H1 (cell line): Measurements from ENCODE around the gene DPYD. TPM values are rescaled to one million over a fixed set of nuclear protein-coding genes. Genes with fewer than 3 reads are reported as not detected.

Source experiments
- CTCF ChIA-PET: fragments of 300-600 bp; sonication (Branson Sonifier 250); formaldehyde crosslinking; loops from one replicate; lab custom pipeline; 2021; ENCODE audit not compliant: partially characterized antibody; lab: Charles Lee
- POLR2A ChIA-PET: fragments of 300-600 bp; sonication (Branson Sonifier 250); formaldehyde crosslinking; loops from one replicate; lab custom pipeline; 2021; ENCODE audit warnings: inconsistent platforms; ENCODE audit not compliant: partially characterized antibody; lab: Charles Lee
- DNase-seq, 2 experiments: peaks; one replicate each; pipeline versions ENCODE4 v3.0.0 to v3.0.0-alpha.2; 2010 to 2022; ENCODE audit warnings: low spot score in 2 of 2, low read depth in 1 of 2, mixed read lengths in 1 of 2
- FAIRE-seq: peaks from 2 replicates; lab custom pipeline; 2011; peaks lifted over from hg19 to GRCh38; lab: Jason Lieb, UNC
- H2AFZ ChIP-seq: 2 replicates; pipeline ENCODE4 v1.8.1; 2012; ENCODE audit warnings: low read length, inconsistent platforms
- H2AK5ac ChIP-seq: 2 replicates; pipeline ENCODE4 v1.6.1; 2013; ENCODE audit warnings: low read depth, low read length
- H2BK120ac ChIP-seq: replicated peaks from 2 replicates; pipeline ENCODE3; 2013; ENCODE audit warnings: low read depth, low read length, inconsistent platforms
- H2BK12ac ChIP-seq: 2 replicates; pipeline ENCODE4 v1.6.1; 2013; ENCODE audit warnings: low read depth, low read length
- H2BK15ac ChIP-seq: 2 replicates; pipeline ENCODE4 v1.6.1; 2013; ENCODE audit warnings: low read length
- H2BK20ac ChIP-seq: 2 replicates; pipeline ENCODE4 v1.6.1; 2013; ENCODE audit warnings: low read length
- H2BK5ac ChIP-seq: 2 replicates; pipeline ENCODE4 v1.6.1; 2013; ENCODE audit warnings: low read depth, low read length
- H3K14ac ChIP-seq: 2 replicates; pipeline ENCODE4 v1.6.1; 2013; ENCODE audit warnings: inconsistent platforms; ENCODE audit not compliant: insufficient read length
- H3K18ac ChIP-seq: 2 replicates; pipeline ENCODE4 v1.6.1; 2013; ENCODE audit warnings: low read length; ENCODE audit errors: extremely low read depth
- H3K23ac ChIP-seq: 2 replicates; pipeline ENCODE4 v1.6.1; 2013; ENCODE audit warnings: inconsistent platforms; ENCODE audit not compliant: insufficient read length
- H3K23me2 ChIP-seq: 2 replicates; pipeline ENCODE4 v1.6.1; 2013; ENCODE audit warnings: low read depth, low read length
- H3K27ac ChIP-seq: 2 replicates; pipeline ENCODE4 v1.6.1; 2011; ENCODE audit warnings: low read depth, low read length, inconsistent platforms
- H3K27me3 ChIP-seq, 4 experiments: replicated peaks in 1 of 4; 1 replicate in 1 of 4; 2 replicates in 3 of 4; pipeline versions ENCODE4 v1.6.1 to v1.8.1; 2011 to 2013; ENCODE audit warnings: low read length in 3 of 4, mild to moderate bottlenecking in 3 of 4, inconsistent platforms in 2 of 4, mixed read lengths in 2 of 4, moderate library complexity in 1 of 4; ENCODE audit not compliant: control insufficient read depth in 3 of 4, insufficient read depth in 3 of 4; ENCODE audit errors: extremely low read depth in 1 of 4
- H3K36me3 ChIP-seq, 4 experiments: 2 replicates each; pipeline versions ENCODE4 v1.6.1 to v1.8.1; 2011 to 2013; ENCODE audit warnings: mild to moderate bottlenecking in 4 of 4, low read length in 3 of 4, moderate library complexity in 2 of 4, control low read depth in 1 of 4, inconsistent platforms in 1 of 4; ENCODE audit not compliant: insufficient read depth in 4 of 4, control insufficient read depth in 2 of 4
- H3K4ac ChIP-seq: replicated peaks from 2 replicates; pipeline ENCODE3; 2013; ENCODE audit warnings: low read length, low read depth, mixed read lengths, inconsistent platforms; ENCODE audit not compliant: insufficient read length
- H3K4me1 ChIP-seq, 4 experiments: replicated peaks in 1 of 4; 1 replicate in 1 of 4; 2 replicates in 3 of 4; pipeline versions ENCODE4 v1.6.1 to v1.8.1; 2011 to 2013; ENCODE audit warnings: low read length in 3 of 4, inconsistent platforms in 2 of 4, mixed read lengths in 1 of 4; ENCODE audit not compliant: insufficient read depth in 4 of 4, control insufficient read depth in 3 of 4
- H3K4me2 ChIP-seq, 2 experiments: 2 replicates each; pipeline versions ENCODE4 v1.6.1 to v1.8.1; 2011 to 2013; ENCODE audit warnings: low read depth in 2 of 2, low read length in 2 of 2, control low read depth in 1 of 2, inconsistent platforms in 1 of 2, mild to moderate bottlenecking in 1 of 2; ENCODE audit not compliant: insufficient read depth in 1 of 2
- H3K4me3 ChIP-seq, 4 experiments: fragments of 200-600, 300-600 bp in 1 of 4; sonication (generic), shearing (Covaris generic), sonication (Bioruptor Twin) in 1 of 4; 2 replicates each; pipeline versions ENCODE4 v1.5.1 to v1.8.1; 2011 to 2016; ENCODE audit warnings: low read length in 4 of 4, low read depth in 3 of 4, control low read depth in 2 of 4, inconsistent platforms in 2 of 4, mild to moderate bottlenecking in 2 of 4, mixed read lengths in 1 of 4, moderate library complexity in 1 of 4; ENCODE audit not compliant: insufficient read depth in 2 of 4; ENCODE audit errors: extremely low read depth in 1 of 4
- H3K56ac ChIP-seq: replicated peaks from 2 replicates; pipeline ENCODE3; 2013; ENCODE audit warnings: low read depth, mild to moderate bottlenecking, mixed read lengths, low read length, inconsistent platforms; ENCODE audit not compliant: insufficient read length
- H3K79me1 ChIP-seq: 2 replicates; pipeline ENCODE4 v1.6.1; 2013; ENCODE audit warnings: low read depth, low read length, control low read depth
- H3K79me2 ChIP-seq, 2 experiments: 2 replicates each; pipeline versions ENCODE4 v1.6.1 to v1.8.1; 2012 to 2013; ENCODE audit warnings: low read length in 2 of 2, mild to moderate bottlenecking in 2 of 2, inconsistent platforms in 1 of 2; ENCODE audit not compliant: insufficient read depth in 2 of 2, control insufficient read depth in 1 of 2
- H3K9ac ChIP-seq, 4 experiments: replicated peaks in 1 of 4; 1 replicate in 1 of 4; 2 replicates in 3 of 4; pipeline versions ENCODE4 v1.6.1 to v1.8.1; 2011 to 2013; ENCODE audit warnings: low read depth in 3 of 4, low read length in 3 of 4, control low read depth in 2 of 4, mild to moderate bottlenecking in 2 of 4, moderate library complexity in 2 of 4, inconsistent platforms in 1 of 4; ENCODE audit errors: extremely low read depth in 1 of 4
- H3K9me3 ChIP-seq, 2 experiments: 2 replicates each; pipeline versions ENCODE4 v1.6.1 to v1.8.1; 2012 to 2013; ENCODE audit warnings: mild to moderate bottlenecking in 2 of 2, moderate library complexity in 2 of 2, control low read depth in 1 of 2, inconsistent platforms in 1 of 2, low read depth in 1 of 2, low read length in 1 of 2, mixed read lengths in 1 of 2; ENCODE audit not compliant: insufficient read depth in 2 of 2
- H4K20me1 ChIP-seq, 2 experiments: replicated peaks in 1 of 2; 2 replicates each; pipeline versions ENCODE3 to v1.8.1; 2011 to 2013; ENCODE audit warnings: inconsistent platforms in 2 of 2, low read length in 2 of 2, mild to moderate bottlenecking in 1 of 2; ENCODE audit not compliant: insufficient read depth in 2 of 2, control insufficient read depth in 1 of 2
- H4K5ac ChIP-seq: 2 replicates; pipeline ENCODE4 v1.6.1; 2013; ENCODE audit warnings: low read length, low read depth, mixed read lengths, inconsistent platforms; ENCODE audit not compliant: insufficient read length
- H4K8ac ChIP-seq: 2 replicates; pipeline ENCODE4 v1.8.0; 2013; ENCODE audit warnings: mild to moderate bottlenecking, moderate library complexity, low read length, inconsistent platforms; ENCODE audit not compliant: insufficient read depth; ENCODE audit errors: extremely low read depth
- H4K91ac ChIP-seq: replicated peaks from 2 replicates; pipeline ENCODE3; 2013; ENCODE audit warnings: low read length, mixed read lengths, inconsistent platforms; ENCODE audit not compliant: insufficient read length
- CTCF ChIP-seq, 3 experiments: IDR thresholded peaks; 1 replicate in 2 of 3; 2 replicates in 1 of 3; pipeline versions ENCODE4 v1.5.1 to v1.6.1; 2011; ENCODE audit warnings: low read length in 3 of 3, mild to moderate bottlenecking in 3 of 3, inconsistent platforms in 2 of 3, low read depth in 1 of 3, moderate library complexity in 1 of 3; ENCODE audit not compliant: insufficient read depth in 1 of 3; ENCODE audit errors: control extremely low read depth in 1 of 3
- EGR1 ChIP-seq: IDR thresholded peaks from 2 replicates; pipeline ENCODE4 v1.6.1; 2011; ENCODE audit warnings: low read depth, low read length, borderline replicate concordance
- HDAC2 ChIP-seq, 2 experiments: fragments of 300-600 bp in 1 of 2; sonication (generic) in 1 of 2; IDR thresholded peaks; 2 replicates each; pipeline ENCODE4 v1.6.1; 2011 to 2012; ENCODE audit warnings: low read depth in 2 of 2, low read length in 2 of 2, mild to moderate bottlenecking in 2 of 2, moderate library complexity in 2 of 2, borderline replicate concordance in 1 of 2, inconsistent platforms in 1 of 2
- JUND ChIP-seq: IDR thresholded peaks from 2 replicates; pipeline ENCODE4 v1.6.1; 2011; ENCODE audit warnings: mild to moderate bottlenecking, improper control_type of control experiment, low read length
- NRF1 ChIP-seq: IDR thresholded peaks from 2 replicates; pipeline ENCODE4 v1.6.1; 2011; ENCODE audit warnings: mild to moderate bottlenecking, low read depth, low read length, improper control_type of control experiment
- SIRT6 ChIP-seq: IDR thresholded peaks from one replicate; pipeline ENCODE4 v1.7.1; 2012; ENCODE audit warnings: low read length, inconsistent platforms
- SP2 ChIP-seq: IDR thresholded peaks from 2 replicates; pipeline ENCODE4 v1.6.1; 2012; ENCODE audit warnings: mild to moderate bottlenecking, low read length, inconsistent platforms
- YY1 ChIP-seq: IDR thresholded peaks from 2 replicates; pipeline ENCODE4 v1.6.1; 2011; ENCODE audit warnings: low read depth, mild to moderate bottlenecking, low read length
- ZNF274 ChIP-seq: IDR thresholded peaks from 2 replicates; pipeline ENCODE4 v1.7.0; 2012; ENCODE audit warnings: low read length, borderline replicate concordance; ENCODE audit errors: extremely low read depth
- WGBS, 2 experiments: shearing (Covaris generic) in 1 of 2; methylation state at CpG; one replicate each; pipeline versions ENCODE4 v1.1.6 to v1.1.7; 2013 to 2015; ENCODE audit warnings: low lambda C conversion rate in 2 of 2, mixed read lengths in 2 of 2, inconsistent platforms in 1 of 2, low coverage in 1 of 2, missing lambda C conversion rate in 1 of 2; ENCODE audit not compliant: insufficient replicate concordance in 2 of 2, insufficient coverage in 1 of 2, insufficient read length in 1 of 2; ENCODE audit errors: extremely low coverage in 1 of 2, missing lambda C conversion rate in 1 of 2; 5-methylcytosine and 5-hydroxymethylcytosine counted together
- polyA plus RNA-seq, 7 experiments: library from polyadenylated mRNA; depleted of rRNA in 3 of 7; stranded (reverse) in 5 of 7; unstranded in 2 of 7; fragments of >200 nt in 5 of 7; fragments of 200-250 nt in 2 of 7; gene quantifications; 1 replicate in 5 of 7; 2 replicates in 1 of 7; 4 replicates in 1 of 7; pipeline versions ENCODE4 v1.2.1 to v1.2.3, GENCODE V29; 2011 to 2013; ENCODE audit warnings: missing spikeins in 2 of 7, mixed read lengths in 2 of 7
- total RNA-seq: library from RNA; stranded (reverse); fragmentation: NEBNext Ultra II Directional; extraction: Animal tissue kit (Norgen Biotek cat#: 25700); gene quantifications from 2 replicates; pipeline ENCODE4 v1.2.1, GENCODE V29; 2021

Gene DPYD
- total and polyA plus RNA-seq, 2 of the 8 experiments (the other 6 are each of a cell fraction or from before 2014, with no cell fraction given) = 0.29 to 0.73 TPM

GRCh38 chr1:97053268-97053667, 867.6 kb downstream of the DPYD start:
- no peak overlapping the region for H4K8ac ChIP-seq
- no peak overlapping the region for H2BK120ac ChIP-seq
- no peak overlapping the region for H2AK5ac ChIP-seq
- FAIRE-seq = no peak
- H3K23ac ChIP-seq = no peak overlapping the region
- H4K91ac ChIP-seq = no peak overlapping the region
- H2AFZ ChIP-seq = no peak overlapping the region
- H3K79me1 ChIP-seq = no peaks in the 10 kb centered on the region
- no peak overlapping the region for H2BK15ac ChIP-seq
- 89% methylated on average over 2 of the region's 2 CpGs; no CpG with 5 or more reads in 1 of the 2 experiments for WGBS, 2 experiments
- no peak overlapping the region for H3K4me3 ChIP-seq
- H3K23me2 ChIP-seq = no peaks in the 10 kb centered on the region
- no peaks in the 10 kb centered on the region for H3K79me2 ChIP-seq
- H3K9me3 ChIP-seq = peaks cover 9 to 22% of the 10 kb centered on the region in 2 experiments
- H3K18ac ChIP-seq = no peak overlapping the region
- no peak overlapping the region for H3K4me2 ChIP-seq
- H3K9ac ChIP-seq = no peak overlapping the region
- ChIA-PET POLR2A (no interaction called here), CTCF (interaction anchor here (0.8 to 1.2 kb wide), 6 partner anchors 16 to 1129 kb away, joined by 3 to 6 read pairs (median 4); no protein-coding TSS in a partner anchor)
- no peaks in the 10 kb centered on the region for H3K4me1 ChIP-seq
- H2BK20ac ChIP-seq = no peak overlapping the region
- H3K14ac ChIP-seq = no peak overlapping the region
- no peak for DNase-seq
- no peaks in the 10 kb centered on the region for H3K27me3 ChIP-seq
- TF ChIP-seq EGR1 (no peak), CTCF (IDR thresholded peaks at IDR 0.05; ENCODE audit: control extremely low read depth in 1 of 3, insufficient read depth in 1 of 3, low read depth in 1 of 3, low read length in 3 of 3) (no peak), NRF1 (no peak), SIRT6 (no peak), HDAC2 (IDR thresholded peaks at IDR 0.05; ENCODE audit: borderline replicate concordance in 1 of 2, low read depth in 2 of 2, low read length in 2 of 2) (no peak), JUND (no peak), YY1 (no peak), ZNF274 (no peak), SP2 (no peak)
- H4K5ac ChIP-seq = no peak overlapping the region
- H3K56ac ChIP-seq = no peak overlapping the region
- no peak overlapping the region for H3K4ac ChIP-seq
- no peaks in the 10 kb centered on the region for H4K20me1 ChIP-seq
- H2BK12ac ChIP-seq = no peak overlapping the region
- H3K36me3 ChIP-seq = 0 out of 8 replicates have a peak, but pooled peaks cover 0 to 3% (median 0%) of the 10 kb centered on the region in 4 experiments
- H3K27ac ChIP-seq = no peak overlapping the region
- no peak overlapping the region for H2BK5ac ChIP-seq
